H9 (cell line): ENCODE data around the gene LILRB5. TPM values are rescaled to one million over a fixed set of nuclear protein-coding genes. Genes with fewer than 3 reads are reported as not detected.
"Not testable (repeated sequence)": the region's sequence is repeated elsewhere in the genome, so short reads cannot be mapped to it uniquely, and the experiment has no call there.

Experiments
- DNase-seq: peaks from one replicate; pipeline ENCODE4 v3.0.0-alpha.2; 2017
- H2AFZ ChIP-seq: one replicate; pipeline ENCODE4 v1.6.1; 2013; ENCODE audit warnings: mild to moderate bottlenecking, low read length, control low read depth, moderate library complexity
- H2AK5ac ChIP-seq: 2 replicates; pipeline ENCODE4 v1.6.1; 2013; ENCODE audit warnings: low read length, control low read depth, mixed read lengths; ENCODE audit not compliant: insufficient read length
- H2BK120ac ChIP-seq: one replicate; pipeline ENCODE4 v1.6.1; 2013; ENCODE audit warnings: low read depth, mild to moderate bottlenecking, low read length, control low read depth, inconsistent platforms; ENCODE audit not compliant: poor library complexity, severe bottlenecking
- H2BK12ac ChIP-seq: 2 replicates; pipeline ENCODE4 v1.6.1; 2013; ENCODE audit warnings: low read length, control low read depth, mixed read lengths, low read depth; ENCODE audit not compliant: insufficient read length
- H2BK15ac ChIP-seq: 2 replicates; pipeline ENCODE4 v1.6.1; 2013; ENCODE audit warnings: low read depth, low read length, control low read depth
- H2BK20ac ChIP-seq: one replicate; pipeline ENCODE4 v1.6.1; 2013; ENCODE audit warnings: low read depth, mild to moderate bottlenecking, low read length, control low read depth, inconsistent platforms; ENCODE audit not compliant: poor library complexity, severe bottlenecking
- H2BK5ac ChIP-seq: 2 replicates; pipeline ENCODE4 v1.6.1; 2013; ENCODE audit warnings: low read length, control low read depth, mixed read lengths; ENCODE audit not compliant: insufficient read length
- H3K14ac ChIP-seq: 2 replicates; pipeline ENCODE4 v1.6.1; 2013; ENCODE audit warnings: low read length, control low read depth; ENCODE audit not compliant: insufficient read depth
- H3K18ac ChIP-seq: 2 replicates; pipeline ENCODE4 v1.6.1; 2013; ENCODE audit warnings: low read depth, mild to moderate bottlenecking, mixed read lengths, low read length, control low read depth; ENCODE audit not compliant: insufficient read length
- H3K23ac ChIP-seq: 2 replicates; pipeline ENCODE4 v1.6.1; 2013; ENCODE audit warnings: low read length, control low read depth, mixed read lengths, low read depth; ENCODE audit not compliant: insufficient read length
- H3K23me2 ChIP-seq: 2 replicates; pipeline ENCODE4 v1.6.1; 2013; ENCODE audit warnings: low read depth, mild to moderate bottlenecking, mixed read lengths, low read length, control low read depth; ENCODE audit not compliant: insufficient read length, poor library complexity, severe bottlenecking
- H3K27ac ChIP-seq: 2 replicates; pipeline ENCODE4 v1.5.1; 2013; ENCODE audit warnings: low read length, control low read depth, mixed read lengths, low read depth; ENCODE audit not compliant: insufficient read length
- H3K27me3 ChIP-seq: 2 replicates; pipeline ENCODE4 v1.6.1; 2013; ENCODE audit warnings: low read length, control low read depth, inconsistent platforms; ENCODE audit not compliant: insufficient read depth
- H3K4ac ChIP-seq: 2 replicates; pipeline ENCODE4 v1.6.1; 2013; ENCODE audit warnings: low read depth, mild to moderate bottlenecking, control low read depth, inconsistent platforms, low read length, moderate library complexity
- H3K4me1 ChIP-seq: 2 replicates; pipeline ENCODE4 v1.6.1; 2013; ENCODE audit warnings: low read length, control low read depth, inconsistent platforms; ENCODE audit not compliant: insufficient read depth
- H3K4me2 ChIP-seq: 2 replicates; pipeline ENCODE4 v1.6.1; 2013; ENCODE audit warnings: low read length, control low read depth, mixed read lengths; ENCODE audit not compliant: insufficient read length, insufficient read depth
- H3K56ac ChIP-seq: 2 replicates; pipeline ENCODE4 v1.6.1; 2013; ENCODE audit warnings: low read depth, mild to moderate bottlenecking, mixed read lengths, low read length, control low read depth; ENCODE audit not compliant: insufficient read length
- H3K79me1 ChIP-seq: 2 replicates; pipeline ENCODE4 v1.6.1; 2013; ENCODE audit warnings: low read depth, mild to moderate bottlenecking, moderate library complexity, low read length, control low read depth, inconsistent platforms; ENCODE audit not compliant: insufficient read depth, poor library complexity, severe bottlenecking
- H3K79me2 ChIP-seq: 2 replicates; pipeline ENCODE4 v1.6.1; 2013; ENCODE audit warnings: low read length, control low read depth, inconsistent platforms; ENCODE audit not compliant: insufficient read depth
- H3K9ac ChIP-seq: 2 replicates; pipeline ENCODE4 v1.6.1; 2013; ENCODE audit warnings: low read length, control low read depth, mixed read lengths; ENCODE audit not compliant: insufficient read length; ENCODE audit errors: extremely low read depth
- H3K9me3 ChIP-seq: one replicate; pipeline ENCODE4 v1.6.1; 2013; ENCODE audit warnings: low read depth, low read length, inconsistent platforms; ENCODE audit not compliant: control insufficient read depth
- H3T11ph ChIP-seq: one replicate; pipeline ENCODE4 v1.6.1; 2013; ENCODE audit warnings: mild to moderate bottlenecking, low read length, control low read depth, inconsistent platforms
- H4K20me1 ChIP-seq: one replicate; pipeline ENCODE4 v1.6.1; 2013; ENCODE audit not compliant: control insufficient read depth, insufficient read length, insufficient read depth
- H4K5ac ChIP-seq: 2 replicates; pipeline ENCODE4 v1.6.1; 2013; ENCODE audit warnings: low read depth, mild to moderate bottlenecking, mixed read lengths, low read length, control low read depth; ENCODE audit not compliant: insufficient read length
- H4K8ac ChIP-seq: replicated peaks from 2 replicates; pipeline ENCODE4 v1.6.1; 2013; ENCODE audit warnings: low read length, control low read depth, mixed read lengths, low read depth; ENCODE audit not compliant: insufficient read length
- H4K91ac ChIP-seq: 2 replicates; pipeline ENCODE4 v1.6.1; 2013; ENCODE audit warnings: low read depth, mild to moderate bottlenecking, moderate library complexity, mixed read lengths, low read length, control low read depth; ENCODE audit not compliant: insufficient read length
- H3K27ac Mint-ChIP-seq, 3 experiments: 2 replicates in 2 of 3; 3 replicates in 1 of 3; pipeline ENCODE4 v1.8.0; 2020 to 2021; ENCODE audit warnings: mixed read lengths in 3 of 3, mild to moderate bottlenecking in 1 of 3, moderate library complexity in 1 of 3
- H3K27me3 Mint-ChIP-seq: 2 replicates; pipeline ENCODE4 v1.8.0; 2021; ENCODE audit warnings: low read depth, mild to moderate bottlenecking, moderate library complexity, mixed read lengths
- H3K36me3 Mint-ChIP-seq, 3 experiments: 2 replicates in 2 of 3; 3 replicates in 1 of 3; pipeline ENCODE4 v1.8.0; 2020 to 2021; ENCODE audit warnings: low read depth in 3 of 3, mixed read lengths in 3 of 3; ENCODE audit not compliant: insufficient read depth in 1 of 3
- H3K4me1 Mint-ChIP-seq, 2 experiments: 2 replicates each; pipeline ENCODE4 v1.8.0; 2020; ENCODE audit warnings: mixed read lengths in 2 of 2
- H3K4me3 Mint-ChIP-seq, 2 experiments: 2 replicates in 1 of 2; 3 replicates in 1 of 2; pipeline ENCODE4 v1.8.0; 2020 to 2021; ENCODE audit warnings: mild to moderate bottlenecking in 2 of 2, mixed read lengths in 2 of 2, moderate library complexity in 1 of 2
- H3K9me3 Mint-ChIP-seq, 2 experiments: 2 replicates in 1 of 2; 3 replicates in 1 of 2; pipeline ENCODE4 v1.8.0; 2020; ENCODE audit warnings: mild to moderate bottlenecking in 2 of 2, mixed read lengths in 2 of 2, moderate library complexity in 1 of 2
- WGBS: extraction: QIAGEN DNeasy Blood & Tissue Kit; methylation state at CpG from one replicate; pipeline ENCODE4 v1.1.7; 2013; ENCODE audit warnings: missing lambda C conversion rate, low lambda C conversion rate, mixed read lengths; ENCODE audit not compliant: insufficient read length; ENCODE audit errors: extremely low coverage; 5-methylcytosine and 5-hydroxymethylcytosine counted together
- total RNA-seq: library from RNA; stranded (reverse); gene quantifications from 2 replicates; pipeline ENCODE4 v1.2.1, GENCODE V29; 2021

The LILRB5 gene
- total RNA-seq, 1 experiment from 2014 or later = 0.09 TPM

DNA sequence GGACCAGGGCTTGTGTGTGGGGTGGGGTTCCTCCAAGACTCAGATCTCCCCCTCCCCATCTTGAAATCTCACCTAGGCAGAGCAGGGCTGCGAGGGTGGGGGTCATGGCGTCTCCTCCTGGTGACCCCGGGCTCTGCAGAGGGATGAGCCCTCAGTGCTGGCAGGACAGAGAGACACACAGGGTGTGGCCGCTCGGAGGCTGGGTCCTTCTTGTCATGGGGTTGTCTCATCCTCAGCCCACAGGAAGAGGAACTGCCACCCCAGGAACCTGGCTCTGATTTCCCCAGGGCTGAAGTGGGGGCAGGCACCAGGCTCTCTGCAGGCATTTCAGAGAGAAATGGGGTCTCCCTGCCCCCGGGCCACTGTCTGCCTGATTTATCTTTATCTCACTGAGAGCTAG lies 14.4 kb downstream of the LILRB5 start, which contains the start of gene LILRA6:
Gene LILRA6 (minus strand): TSS at position 145 of the 400 bp plus-strand sequence.
- H3K14ac ChIP-seq, H2BK5ac ChIP-seq, H3K4me1 ChIP-seq, H3K79me2 ChIP-seq, H3K9me3 ChIP-seq, H4K5ac ChIP-seq, H3T11ph ChIP-seq, H3K56ac ChIP-seq, H3K9ac ChIP-seq, H4K8ac ChIP-seq, H2BK20ac ChIP-seq, H3K18ac ChIP-seq, H3K36me3 Mint-ChIP-seq, H3K4ac ChIP-seq, H2AFZ ChIP-seq, H4K91ac ChIP-seq, H2AK5ac ChIP-seq, H3K27ac Mint-ChIP-seq, H3K79me1 ChIP-seq, H4K20me1 ChIP-seq, DNase-seq, H3K27me3 ChIP-seq, H2BK15ac ChIP-seq, H3K27ac ChIP-seq, H3K4me1 Mint-ChIP-seq, H3K23me2 ChIP-seq, H3K4me3 Mint-ChIP-seq, H3K23ac ChIP-seq, H3K4me2 ChIP-seq, H2BK120ac ChIP-seq, H2BK12ac ChIP-seq: not testable (repeated sequence)
- Mint-ChIP-seq H3K9me3 (peaks cover 0 to 23% of the 10 kb centered on the region in 2 experiments; a peak in 2 of 5 replicates), H3K27me3 (peaks cover 33% of the 10 kb centered on the region)
- no CpG with 5 or more reads among the region's 6 CpGs for WGBS

DNA sequence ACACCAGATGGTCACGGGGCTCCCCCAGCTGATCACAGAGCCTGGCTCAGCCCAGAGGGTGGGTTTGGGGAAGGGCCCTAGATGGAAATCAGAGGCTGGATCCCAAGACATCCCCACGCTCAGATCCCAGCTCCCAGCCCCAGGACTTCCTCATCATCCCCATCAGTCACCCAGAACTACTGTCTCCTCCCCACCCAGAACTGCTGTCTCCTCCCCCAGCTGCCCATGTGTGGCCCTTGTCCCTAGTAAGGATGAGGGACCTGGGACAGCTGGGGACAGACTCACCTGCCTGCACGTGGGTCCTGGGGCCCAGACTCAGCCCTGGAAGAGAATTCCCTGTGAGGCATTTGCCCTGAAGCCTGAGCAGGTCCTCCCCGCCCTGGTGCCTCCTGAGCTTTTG lies 14.8 kb downstream of the LILRB5 start:
- H3K9ac ChIP-seq, H3K4me1 ChIP-seq, H3K27me3 ChIP-seq, H2BK5ac ChIP-seq, H2AK5ac ChIP-seq, DNase-seq, H3K23ac ChIP-seq, H4K20me1 ChIP-seq, H3K18ac ChIP-seq, H4K8ac ChIP-seq, H2BK15ac ChIP-seq, H3K27ac ChIP-seq, H3K14ac ChIP-seq, H3K4me1 Mint-ChIP-seq, H4K91ac ChIP-seq, H2AFZ ChIP-seq, H3K79me1 ChIP-seq, H3K79me2 ChIP-seq, H4K5ac ChIP-seq, H3K4ac ChIP-seq, H3K23me2 ChIP-seq, H3K4me3 Mint-ChIP-seq, H3K4me2 ChIP-seq, H3K56ac ChIP-seq, H2BK12ac ChIP-seq, H3K36me3 Mint-ChIP-seq, H3K27ac Mint-ChIP-seq, H2BK20ac ChIP-seq, H2BK120ac ChIP-seq, H3K9me3 ChIP-seq, H3T11ph ChIP-seq: not testable (repeated sequence)
- Mint-ChIP-seq H3K27me3 (peaks cover 32% of the 10 kb centered on the region), H3K9me3 (peaks cover 0 to 21% of the 10 kb centered on the region in 2 experiments; a peak in 2 of 5 replicates)
- WGBS = no CpG with 5 or more reads among the region's 4 CpGs
